ENCODE results near the gene TMEM87B. TPM values are rescaled to one million over a fixed set of nuclear protein-coding genes. Genes with fewer than 3 reads are reported as not detected.

The TMEM87B gene
- total and polyA plus RNA-seq, 8 donors: 24.6 to 36.8 (median 28.4) TPM

GRCh38 chr2:112140205-112140802 is 85.2 kb downstream of the TMEM87B start:
- no peaks in the 10 kb centered on the region for H3K36me3 ChIP-seq
- peaks cover 0 to 11% of the 10 kb centered on the region in 2 donors for H3K4me1 ChIP-seq
- H3K9me3 ChIP-seq: no peaks in the 10 kb centered on the region
- no peak for TF ChIP-seq CTCF (IDR thresholded peaks at IDR 0.05)
- intact Hi-C loops (cut with DNase I): no loop called here
- peaks cover 5 to 34% of the 10 kb centered on the region in 2 donors for H3K27me3 ChIP-seq
- ATAC-seq (peak; percentile 21), DNase-seq (no peak)
- H3K4me3 ChIP-seq: peak overlapping the region; percentile 13 to 23
- no peak overlapping the region for H3K27ac ChIP-seq

- Histone ChIP-seq H3K36me3 (no peaks in the 10 kb centered on the region), H3K4me1 (peaks cover 0 to 11% of the 10 kb centered on the region in 2 donors), H3K27ac (no peak overlapping the region), H3K4me3 (peak overlapping the region in 1 of 2 donors; percentile 23), H3K27me3 (peaks cover 5 to 34% of the 10 kb centered on the region in 2 donors), H3K9me3 (no peaks in the 10 kb centered on the region)
- no peak for TF ChIP-seq CTCF (IDR thresholded peaks at IDR 0.05)
- ATAC-seq (no peak), DNase-seq (no peak)
- intact Hi-C loops (cut with DNase I): no loop called here
Measured at GRCh38 chr2:112140899-112141625, 86.0 kb downstream of the TMEM87B start.

- TF ChIP-seq CTCF (IDR thresholded peaks at IDR 0.05): no peak
- peaks cover 0 to 11% of the 10 kb centered on the region in 2 donors for H3K4me1 ChIP-seq
- H3K4me3 ChIP-seq: no peak overlapping the region
- ATAC-seq (no peak), DNase-seq (no peak)
- H3K27ac ChIP-seq: no peak overlapping the region
- intact Hi-C loops (cut with DNase I): no loop called here
- H3K9me3 ChIP-seq: no peaks in the 10 kb centered on the region
- H3K36me3 ChIP-seq: no peaks in the 10 kb centered on the region
- H3K27me3 ChIP-seq: peaks cover 5 to 34% of the 10 kb centered on the region in 2 donors
Measured at GRCh38 chr2:112141626-112142007, 86.5 kb downstream of the TMEM87B start.

- DNase-seq: no peak
- Histone ChIP-seq H3K36me3 (no peaks in the 10 kb centered on the region), H3K27ac (no peak overlapping the region), H3K9me3 (no peaks in the 10 kb centered on the region), H3K4me1 (peaks cover 0 to 9% of the 10 kb centered on the region in 2 donors), H3K4me3 (no peak overlapping the region), H3K27me3 (peaks cover 5 to 24% of the 10 kb centered on the region in 2 donors)
- no peak for ATAC-seq
- intact Hi-C loops (cut with DNase I): no loop called here
- no peak for TF ChIP-seq CTCF (IDR thresholded peaks at IDR 0.05)
Measured at GRCh38 chr2:112142525-112143078, 87.5 kb downstream of the TMEM87B start.

GRCh38 chr2:112143150-112143549 is 88.1 kb downstream of the TMEM87B start:
- Histone ChIP-seq H3K27ac (no peak overlapping the region), H3K4me1 (peaks cover 0 to 4% of the 10 kb centered on the region in 2 donors), H3K27me3 (peaks cover 5 to 19% of the 10 kb centered on the region in 2 donors), H3K9me3 (no peaks in the 10 kb centered on the region), H3K36me3 (no peaks in the 10 kb centered on the region), H3K4me3 (no peak overlapping the region)
- DNase-seq (no peak), ATAC-seq (no peak)
- intact Hi-C loops (cut with DNase I): no loop called here
- TF ChIP-seq CTCF (IDR thresholded peaks at IDR 0.05): no peak

Measured in left lung (tissue), 10 donors.